Naive thymus-derived CD4-positive, alpha-beta T cell (primary cell): ENCODE data around the gene LRPAP1. TPM values are rescaled to one million over a fixed set of nuclear protein-coding genes. Genes with fewer than 3 reads are reported as not detected.
A peak's percentile ranks its signal among the peaks of the same experiment; 100 is the strongest.

ENCODE experiments used
- ATAC-seq: fragments of 150-1000 bp; cut with Tn5 transposase; 2 replicates; pipeline ENCODE4 v1.10.0; 2021; ENCODE audit warnings: mild to moderate bottlenecking, moderate library complexity
- CTCF ChIA-PET: fragments of 350-600 bp; sonication (Branson Sonifier 250); formaldehyde crosslinking; loops from one replicate; lab custom pipeline; 2021; ENCODE audit warnings: antibody characterized with exemption; lab: Charles Lee
- POLR2A ChIA-PET: fragments of 350-600 bp; sonication (Branson Sonifier 250); formaldehyde crosslinking; loops from one replicate; lab custom pipeline; 2021; ENCODE audit warnings: antibody characterized with exemption, inconsistent platforms; lab: Charles Lee
- DNase-seq, 9 donors: peaks; one replicate each; pipeline versions ENCODE4 v3.0.0 to v3.0.0-alpha.2; 2020 to 2022; ENCODE audit warnings: mixed read lengths in 1 of 9
- H3K27ac ChIP-seq: one replicate; pipeline ENCODE4 v1.7.0; 2013; ENCODE audit warnings: mild to moderate bottlenecking, low read depth, low read length, moderate library complexity
- H3K27me3 ChIP-seq, 2 donors: one replicate each; pipeline ENCODE4 v1.7.0; 2013; ENCODE audit warnings: low read length in 2 of 2, mild to moderate bottlenecking in 2 of 2, moderate library complexity in 2 of 2; ENCODE audit not compliant: control insufficient read depth in 2 of 2, insufficient read depth in 2 of 2
- H3K36me3 ChIP-seq, 3 experiments: 1 replicate in 2 of 3; 2 replicates in 1 of 3; pipeline ENCODE4 v1.7.0; 2013; ENCODE audit warnings: low read length in 3 of 3, mild to moderate bottlenecking in 3 of 3, moderate library complexity in 1 of 3; ENCODE audit not compliant: insufficient read depth in 3 of 3, control insufficient read depth in 2 of 3
- H3K4me1 ChIP-seq, 2 donors: one replicate each; pipeline ENCODE4 v1.7.0; 2013; ENCODE audit warnings: low read length in 2 of 2, mild to moderate bottlenecking in 2 of 2, moderate library complexity in 1 of 2; ENCODE audit not compliant: control insufficient read depth in 2 of 2, insufficient read depth in 2 of 2
- H3K4me3 ChIP-seq: 2 replicates; pipeline ENCODE4 v1.7.0; 2013; ENCODE audit warnings: mild to moderate bottlenecking, low read length
- H3K9me3 ChIP-seq, 3 experiments: 1 replicate in 2 of 3; 2 replicates in 1 of 3; pipeline ENCODE4 v1.7.0; 2013; ENCODE audit warnings: low read length in 3 of 3; ENCODE audit not compliant: control insufficient read depth in 2 of 3
- H3K27ac Mint-ChIP-seq, 9 donors: one replicate each; pipeline ENCODE4 v1.8.0; 2020 to 2022; ENCODE audit warnings: mixed read lengths in 9 of 9, mild to moderate bottlenecking in 8 of 9, moderate library complexity in 5 of 9, inconsistent platforms in 2 of 9
- H3K27me3 Mint-ChIP-seq, 5 donors: one replicate each; pipeline ENCODE4 v1.8.0; 2021 to 2022; ENCODE audit warnings: mixed read lengths in 5 of 5, mild to moderate bottlenecking in 1 of 5
- H3K36me3 Mint-ChIP-seq, 5 donors: one replicate each; pipeline ENCODE4 v1.8.0; 2020 to 2022; ENCODE audit warnings: mixed read lengths in 5 of 5, mild to moderate bottlenecking in 3 of 5, inconsistent platforms in 1 of 5
- H3K4me1 Mint-ChIP-seq, 7 donors: one replicate each; pipeline ENCODE4 v1.8.0; 2020 to 2022; ENCODE audit warnings: mixed read lengths in 7 of 7, mild to moderate bottlenecking in 3 of 7, inconsistent platforms in 1 of 7
- H3K4me3 Mint-ChIP-seq, 10 donors: one replicate each; pipeline ENCODE4 v1.8.0; 2020 to 2022; ENCODE audit warnings: mild to moderate bottlenecking in 10 of 10, mixed read lengths in 10 of 10, moderate library complexity in 6 of 10, inconsistent platforms in 2 of 10
- H3K9me3 Mint-ChIP-seq, 11 donors: one replicate each; pipeline ENCODE4 v1.8.0; 2020 to 2022; ENCODE audit warnings: mixed read lengths in 11 of 11, mild to moderate bottlenecking in 4 of 11, inconsistent platforms in 1 of 11, moderate library complexity in 1 of 11
- intact Hi-C, 2 donors: fragments of 100-400 bp; cut with micrococcal nuclease; formaldehyde crosslinking; loops; one replicate each; pipeline ENCODE4 v1.15.1; 2023
- polyA plus RNA-seq, 2 donors: library from polyadenylated mRNA; unstranded; fragments of 300-500 nt; fragmentation: Illumina TruSeq; gene quantifications; one replicate each; pipeline ENCODE4 v1.2.3, GENCODE V29; 2021
- total RNA-seq, 6 experiments: library from RNA in 5 of 6; stranded (reverse) in 5 of 6; gene quantifications; 1 replicate in 5 of 6; 2 replicates in 1 of 6; pipeline ENCODE4 v1.2.3 and lab custom pipeline; 2021 to 2026

LRPAP1 gene
- total and polyA plus RNA-seq, 7 experiments from 2014 or later: 65.2 to 126 (median 80.9) TPM

GRCh38 chr4:3527914-3528876 is 4.0 kb downstream of the LRPAP1 start:
- ATAC-seq (no peak), DNase-seq (no peak)
- H3K4me3 ChIP-seq: no peak overlapping the region
- no peaks in the 10 kb centered on the region for H3K27me3 Mint-ChIP-seq
- peaks cover 0 to 2% (median 0%) of the 10 kb centered on the region in 11 donors for H3K9me3 Mint-ChIP-seq
- peaks cover 0 to 10% (median 0%) of the 10 kb centered on the region in 5 donors for H3K36me3 Mint-ChIP-seq
- CTCF ChIA-PET: no interaction called here
- H3K27me3 ChIP-seq: no peaks in the 10 kb centered on the region
- POLR2A ChIA-PET: interaction anchor here (0.7 kb wide), 1 partner anchor 34 kb away, joined by 3 read pairs; no protein-coding TSS in a partner anchor
- peaks cover 16 to 32% of the 10 kb centered on the region in 2 donors for H3K4me1 ChIP-seq
- intact Hi-C loops: no loop called here
- peak overlapping the region in 1 of 10 donors; percentile 25 for H3K4me3 Mint-ChIP-seq
- peak overlapping the region in 1 of 9 donors; percentile 62 for H3K27ac Mint-ChIP-seq
- peaks cover 0 to 59% (median 7%) of the 10 kb centered on the region in 3 experiments for H3K36me3 ChIP-seq
- H3K9me3 ChIP-seq: no peaks in the 10 kb centered on the region
- H3K4me1 Mint-ChIP-seq: peaks cover 20 to 56% (median 32%) of the 10 kb centered on the region in 7 donors
- no peak overlapping the region for H3K27ac ChIP-seq

- H3K27ac Mint-ChIP-seq: peak overlapping the region in 1 of 9 donors; percentile 4
- no peaks in the 10 kb centered on the region for H3K9me3 ChIP-seq
- ATAC-seq (no peak), DNase-seq (no peak)
- intact Hi-C loops: no loop called here
- peaks cover 0 to 10% (median 0%) of the 10 kb centered on the region in 5 donors for H3K36me3 Mint-ChIP-seq
- H3K27me3 ChIP-seq: no peaks in the 10 kb centered on the region
- H3K4me1 Mint-ChIP-seq: peaks cover 20 to 53% (median 30%) of the 10 kb centered on the region in 7 donors
- H3K9me3 Mint-ChIP-seq: no peaks in the 10 kb centered on the region
- POLR2A ChIA-PET: interaction anchor here (0.7 kb wide), 1 partner anchor 33 kb away, joined by 3 read pairs; no protein-coding TSS in a partner anchor
- H3K27ac ChIP-seq: no peak overlapping the region
- peak overlapping the region in 1 of 10 donors; percentile 30 for H3K4me3 Mint-ChIP-seq
- CTCF ChIA-PET: no interaction called here
- peaks cover 0 to 68% (median 7%) of the 10 kb centered on the region in 3 experiments for H3K36me3 ChIP-seq
- H3K4me1 ChIP-seq: peaks cover 10 to 32% of the 10 kb centered on the region in 2 donors
- no peaks in the 10 kb centered on the region for H3K27me3 Mint-ChIP-seq
- H3K4me3 ChIP-seq: no peak overlapping the region
Observed at GRCh38 chr4:3527101-3527913, 4.9 kb downstream of the LRPAP1 start.

- H3K4me3 ChIP-seq: no peak overlapping the region
- H3K9me3 ChIP-seq: no peaks in the 10 kb centered on the region
- ChIA-PET POLR2A (no interaction called here), CTCF (no interaction called here)
- no peak for ATAC-seq
- Mint-ChIP-seq H3K4me1 (peaks cover 16 to 48% (median 28%) of the 10 kb centered on the region in 7 donors), H3K4me3 (peak overlapping the region in 2 of 10 donors; percentile 8 to 30), H3K36me3 (peaks cover 0 to 12% (median 0%) of the 10 kb centered on the region in 5 donors), H3K27me3 (no peaks in the 10 kb centered on the region), H3K27ac (peak overlapping the region in 2 of 9 donors; percentile 16 to 51), H3K9me3 (no peaks in the 10 kb centered on the region)
- H3K27ac ChIP-seq: no peak overlapping the region
- no peaks in the 10 kb centered on the region for H3K27me3 ChIP-seq
- peaks cover 8 to 28% of the 10 kb centered on the region in 2 donors for H3K4me1 ChIP-seq
- peaks cover 0 to 71% (median 8%) of the 10 kb centered on the region in 3 experiments for H3K36me3 ChIP-seq
- intact Hi-C loops: no loop called here
- DNase-seq: no peak
Observed at GRCh38 chr4:3526456-3526855, 5.8 kb downstream of the LRPAP1 start.

GRCh38 chr4:3525532-3526430 is 6.4 kb downstream of the LRPAP1 start:
- H3K36me3 ChIP-seq: peaks cover 0 to 78% (median 10%) of the 10 kb centered on the region in 3 experiments
- no peaks in the 10 kb centered on the region for H3K9me3 ChIP-seq
- DNase-seq (no peak), ATAC-seq (no peak)
- no peak overlapping the region for H3K4me3 ChIP-seq
- Mint-ChIP-seq H3K4me1 (peaks cover 10 to 42% (median 21%) of the 10 kb centered on the region in 7 donors), H3K4me3 (no peak overlapping the region), H3K27ac (no peak overlapping the region), H3K36me3 (peaks cover 0 to 15% (median 0%) of the 10 kb centered on the region in 5 donors), H3K27me3 (no peaks in the 10 kb centered on the region), H3K9me3 (no peaks in the 10 kb centered on the region)
- CTCF ChIA-PET: no interaction called here
- peaks cover 1 to 21% of the 10 kb centered on the region in 2 donors for H3K4me1 ChIP-seq
- H3K27me3 ChIP-seq: no peaks in the 10 kb centered on the region
- no peak overlapping the region for H3K27ac ChIP-seq
- intact Hi-C loops: no loop called here
- POLR2A ChIA-PET: no interaction called here

GRCh38 chr4:3524920-3525319 is 7.3 kb downstream of the LRPAP1 start:
- peaks cover 0 to 16% of the 10 kb centered on the region in 2 donors for H3K4me1 ChIP-seq
- ChIA-PET CTCF (no interaction called here), POLR2A (no interaction called here)
- Mint-ChIP-seq H3K4me3 (no peak overlapping the region), H3K9me3 (no peaks in the 10 kb centered on the region), H3K27me3 (no peaks in the 10 kb centered on the region), H3K27ac (no peak overlapping the region), H3K4me1 (peaks cover 3 to 33% (median 14%) of the 10 kb centered on the region in 7 donors), H3K36me3 (peaks cover 0 to 20% (median 0%) of the 10 kb centered on the region in 5 donors)
- H3K27ac ChIP-seq: no peak overlapping the region
- ATAC-seq (no peak), DNase-seq (no peak)
- intact Hi-C loops: no loop called here
- H3K9me3 ChIP-seq: no peaks in the 10 kb centered on the region
- no peaks in the 10 kb centered on the region for H3K27me3 ChIP-seq
- H3K36me3 ChIP-seq: peaks cover 0 to 86% (median 11%) of the 10 kb centered on the region in 3 experiments
- H3K4me3 ChIP-seq: no peak overlapping the region
